ENCODE measurements around the gene SGCD. TPM values are rescaled to one million over a fixed set of nuclear protein-coding genes. Genes with fewer than 3 reads are reported as not detected.

SGCD gene
- total and polyA plus RNA-seq, 9 of the 15 experiments (the other 6 are each of a cell fraction or from before 2014, with no cell fraction given) = not detected

DNA sequence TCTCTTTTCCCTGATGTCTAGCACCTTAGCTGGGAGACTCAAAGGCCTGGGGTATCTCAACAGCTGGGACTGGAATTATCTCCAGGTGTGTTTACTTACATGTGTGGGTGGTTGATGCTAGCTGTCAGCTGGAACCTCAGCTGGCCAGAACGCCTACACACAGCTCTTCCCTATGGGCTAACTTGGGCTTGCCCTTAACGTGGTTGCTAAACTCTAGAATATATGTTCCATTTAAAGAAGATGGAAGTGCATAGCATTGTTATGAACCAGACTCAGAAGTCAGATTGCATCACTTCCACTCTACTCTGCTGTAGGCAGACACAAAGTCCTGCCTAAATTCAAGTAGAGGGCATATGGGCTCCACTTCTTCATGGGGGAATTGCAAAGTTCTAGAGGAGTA lies 29.3 kb downstream of the SGCD start:
- ChIA-PET CTCF (ENCODE audit: low intra/inter-chr PET ratio) (no interaction called here), POLR2A (no interaction called here)
- Histone ChIP-seq H4K20me1 (replicated peaks; ENCODE audit: control insufficient read depth, insufficient read depth, low read length) (no peaks in the 10 kb centered on the region), H3K27ac (ENCODE audit: extremely low read depth, low read depth, low read length) (no peak overlapping the region), H2AFZ (ENCODE audit: low read depth, low read length) (no peak overlapping the region), H3K79me2 (ENCODE audit: control insufficient read depth, insufficient read depth, low read length) (no peaks in the 10 kb centered on the region), H3K4me1 (replicated peaks in 1 of 2; ENCODE audit: control insufficient read depth in 2 of 2, insufficient read depth in 2 of 2, low read length in 2 of 2) (no peaks in the 10 kb centered on the region), H3K4me2 (ENCODE audit: insufficient read depth, low read length) (no peak overlapping the region), H3K9me1 (ENCODE audit: control insufficient read depth, insufficient read depth, low read length) (no peaks in the 10 kb centered on the region), H3K4me3 (no peak overlapping the region), H3K9me3 (replicated peaks; ENCODE audit: control insufficient read depth, insufficient read depth, low read depth, low read length) (no peaks in the 10 kb centered on the region; the same call in none of the 2 replicates), H3K36me3 (ENCODE audit: control insufficient read depth, insufficient read depth, low read length) (no peaks in the 10 kb centered on the region), H3K9ac (ENCODE audit: insufficient read depth in 1 of 2, low read depth in 2 of 2, low read length in 2 of 2) (no peak overlapping the region), H3K27me3 (ENCODE audit: control insufficient read depth in 2 of 2, insufficient read depth in 2 of 2, low read length in 2 of 2) (no peaks in the 10 kb centered on the region)
- no peak for ATAC-seq
- WGBS (ENCODE audit: insufficient coverage, low coverage, missing lambda C conversion rate) = 4% methylated on average over 2 of the region's 2 CpGs
- intact Hi-C loops (cut with micrococcal nuclease) (no loop called here), in situ Hi-C loops (cut with MboI) (no loop called here)
- BruUV-seq (replicated peaks) = no TSS peak
- no peak for FAIRE-seq
- DNase-seq (ENCODE audit: extremely low read depth in 1 of 4, low spot score in 3 of 4) = no peak
- TF ChIP-seq TCF7 (IDR thresholded peaks at IDR 0.05; ENCODE audit: borderline replicate concordance) (no peak), ZMIZ1 (IDR thresholded peaks at IDR 0.05; ENCODE audit: low read depth in 2 of 2, low read length in 2 of 2) (no peak), ILK (tag; IDR thresholded peaks at IDR 0.05; ENCODE audit: borderline replicate concordance, low read depth) (no peak), PHTF2 (CRISPR knock-in tag; IDR thresholded peaks at IDR 0.05) (no peak), POU5F1 (IDR thresholded peaks at IDR 0.05; ENCODE audit: borderline replicate concordance, low read depth, low read length, partially characterized antibody) (no peak), GABPB1 (CRISPR knock-in tag; IDR thresholded peaks at IDR 0.05) (no peak), ZBTB7A (IDR thresholded peaks at IDR 0.05; ENCODE audit: borderline replicate concordance, control insufficient read depth, low read depth, low read length) (no peak), HOMEZ (CRISPR knock-in tag; IDR thresholded peaks at IDR 0.05) (no peak), SIRT6 (IDR thresholded peaks at IDR 0.05; ENCODE audit: low read depth, low read length) (no peak)
- TF ChIP-seq, protein P1, sequence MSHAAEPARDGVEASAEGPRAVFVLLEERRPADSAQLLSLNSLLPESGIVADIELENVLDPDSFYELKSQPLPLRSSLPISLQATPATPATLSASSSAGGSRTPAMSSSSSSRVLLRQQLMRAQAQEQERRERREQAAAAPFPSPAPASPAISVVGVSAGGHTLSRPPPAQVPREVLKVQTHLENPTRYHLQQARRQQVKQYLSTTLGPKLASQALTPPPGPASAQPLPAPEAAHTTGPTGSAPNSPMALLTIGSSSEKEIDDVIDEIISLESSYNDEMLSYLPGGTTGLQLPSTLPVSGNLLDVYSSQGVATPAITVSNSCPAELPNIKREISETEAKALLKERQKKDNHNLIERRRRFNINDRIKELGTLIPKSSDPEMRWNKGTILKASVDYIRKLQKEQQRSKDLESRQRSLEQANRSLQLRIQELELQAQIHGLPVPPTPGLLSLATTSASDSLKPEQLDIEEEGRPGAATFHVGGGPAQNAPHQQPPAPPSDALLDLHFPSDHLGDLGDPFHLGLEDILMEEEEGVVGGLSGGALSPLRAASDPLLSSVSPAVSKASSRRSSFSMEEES (CRISPR knock-in tag; IDR thresholded peaks at IDR 0.05) = no peak
